ENCODE data around the gene DSN1. TPM values are rescaled to one million over a fixed set of nuclear protein-coding genes. Genes with fewer than 3 reads are reported as not detected.

DSN1 gene
- total and polyA plus RNA-seq, 2 of the 8 experiments (the other 6 are each of a cell fraction or from before 2014, with no cell fraction given): 12.0 to 26.2 TPM

- TF ChIP-seq USF2 (IDR thresholded peaks at IDR 0.05; ENCODE audit: low read length) (no peak), CBX5 (IDR thresholded peaks at IDR 0.05; ENCODE audit: low read depth, low read length) (no peak), SP1 (IDR thresholded peaks at IDR 0.05; ENCODE audit: low read depth, low read length) (no peak)
Measured at GRCh38 chr20:36792422-36792821, 18.9 kb upstream of the DSN1 start (continued).

All from H1 (cell line).